Ascending aorta (tissue), 2 donors: ENCODE data around the gene UBE2R2. TPM values are rescaled to one million over a fixed set of nuclear protein-coding genes. Genes with fewer than 3 reads are reported as not detected.
"Not testable (repeated sequence)": the region's sequence is repeated elsewhere in the genome, so short reads cannot be mapped to it uniquely, and the experiment has no call there.

Experiments
- DNase-seq, 2 donors: peaks; one replicate each; pipeline ENCODE4 v3.0.0-alpha.2; 2019; ENCODE audit warnings: low spot score in 2 of 2
- H3K27ac ChIP-seq, 2 donors: fragments of 200-600 bp; sonication (generic); one replicate each; pipeline ENCODE4 v1.5.1; 2016 to 2017; ENCODE audit warnings: mild to moderate bottlenecking in 1 of 2
- H3K27me3 ChIP-seq: fragments of 200-600 bp; sonication (generic); one replicate; pipeline ENCODE4 v1.5.1; 2017
- H3K36me3 ChIP-seq, 2 donors: fragments of 200-600 bp; sonication (generic); one replicate each; pipeline ENCODE4 v1.5.1; 2016
- H3K4me1 ChIP-seq, 2 donors: fragments of 200-600 bp; sonication (generic); one replicate each; pipeline ENCODE4 v1.5.1; 2016 to 2017; ENCODE audit warnings: mild to moderate bottlenecking in 1 of 2
- H3K4me3 ChIP-seq, 2 donors: fragments of 200-600 bp; sonication (generic); one replicate each; pipeline ENCODE4 v1.5.1; 2016 to 2017; ENCODE audit warnings: mild to moderate bottlenecking in 1 of 2
- H3K9me3 ChIP-seq, 2 donors: fragments of 200-600 bp; sonication (generic); one replicate each; pipeline ENCODE4 v1.5.1; 2016
- intact Hi-C: fragments of 100-400 bp; cut with DNase I; formaldehyde crosslinking; loops from one replicate; pipeline ENCODE4 v1.15.1; 2023
- total RNA-seq: library from RNA; depleted of rRNA; stranded (reverse); fragments of >200 nt; gene quantifications from one replicate; pipeline ENCODE4 v1.1.0, GENCODE V29; 2016
- TF ChIP-seq, protein P1 (sequence below), 3 experiments: fragments of 200-600 bp in 2 of 3; fragments of 450-650 bp in 1 of 3; sonication (generic) in 2 of 3; IDR thresholded peaks; one replicate each; pipeline ENCODE4 v1.5.1; 2016 to 2019; ENCODE audit warnings: antibody characterized with exemption in 3 of 3, mild to moderate bottlenecking in 1 of 3, moderate library complexity in 1 of 3

Gene UBE2R2
- total RNA-seq, 1 donor from 2014 or later: 7.2 TPM

DNA sequence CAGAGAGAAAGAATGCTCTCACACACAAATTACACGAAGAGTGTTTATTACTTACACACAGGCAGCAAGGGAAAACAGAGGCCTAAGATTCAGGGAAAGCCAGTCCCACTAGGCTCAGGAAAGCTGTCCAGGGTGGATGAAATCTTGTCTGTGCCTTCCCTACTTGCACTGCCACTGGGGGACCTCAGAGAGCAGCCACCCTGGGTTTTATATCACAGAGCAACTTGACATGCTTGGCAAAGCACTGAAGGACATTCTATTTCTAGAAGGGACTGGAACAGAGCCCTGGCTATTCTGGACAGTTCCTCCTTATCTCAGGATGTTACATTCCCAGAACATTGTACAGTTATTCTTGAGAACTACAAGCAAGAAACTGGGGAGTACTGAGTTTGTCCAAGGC, 29.1 kb upstream of the UBE2R2 start:
- intact Hi-C loops: no loop called here
- TF ChIP-seq, protein P1, sequence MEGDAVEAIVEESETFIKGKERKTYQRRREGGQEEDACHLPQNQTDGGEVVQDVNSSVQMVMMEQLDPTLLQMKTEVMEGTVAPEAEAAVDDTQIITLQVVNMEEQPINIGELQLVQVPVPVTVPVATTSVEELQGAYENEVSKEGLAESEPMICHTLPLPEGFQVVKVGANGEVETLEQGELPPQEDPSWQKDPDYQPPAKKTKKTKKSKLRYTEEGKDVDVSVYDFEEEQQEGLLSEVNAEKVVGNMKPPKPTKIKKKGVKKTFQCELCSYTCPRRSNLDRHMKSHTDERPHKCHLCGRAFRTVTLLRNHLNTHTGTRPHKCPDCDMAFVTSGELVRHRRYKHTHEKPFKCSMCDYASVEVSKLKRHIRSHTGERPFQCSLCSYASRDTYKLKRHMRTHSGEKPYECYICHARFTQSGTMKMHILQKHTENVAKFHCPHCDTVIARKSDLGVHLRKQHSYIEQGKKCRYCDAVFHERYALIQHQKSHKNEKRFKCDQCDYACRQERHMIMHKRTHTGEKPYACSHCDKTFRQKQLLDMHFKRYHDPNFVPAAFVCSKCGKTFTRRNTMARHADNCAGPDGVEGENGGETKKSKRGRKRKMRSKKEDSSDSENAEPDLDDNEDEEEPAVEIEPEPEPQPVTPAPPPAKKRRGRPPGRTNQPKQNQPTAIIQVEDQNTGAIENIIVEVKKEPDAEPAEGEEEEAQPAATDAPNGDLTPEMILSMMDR (IDR thresholded peaks at IDR 0.05): no peak
- Histone ChIP-seq H3K27me3 (no peaks in the 10 kb centered on the region), H3K27ac (no peak overlapping the region), H3K4me1 (no peaks in the 10 kb centered on the region), H3K4me3 (no peak overlapping the region), H3K9me3 (no peaks in the 10 kb centered on the region), H3K36me3 (no peaks in the 10 kb centered on the region)
- no peak for DNase-seq

DNA sequence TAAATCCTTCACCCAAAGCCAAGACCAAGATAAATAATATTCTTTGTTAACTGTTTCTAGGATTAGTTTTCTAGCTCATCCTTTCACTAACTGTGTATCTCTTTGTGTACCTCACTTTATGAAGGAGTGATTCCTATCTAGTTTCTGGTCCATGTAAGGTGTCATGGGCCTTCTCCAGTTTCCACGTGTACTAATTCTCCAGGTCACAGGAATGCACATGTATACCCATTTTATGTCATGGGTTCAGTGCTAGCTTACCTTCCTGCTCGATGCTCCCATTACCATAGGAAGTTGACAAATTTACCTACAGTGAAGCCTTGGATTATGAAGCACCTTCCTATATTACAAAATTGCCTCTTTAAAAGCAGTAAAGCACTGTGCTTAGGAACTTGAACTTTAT, 27.5 kb upstream of the UBE2R2 start:
- H3K27ac ChIP-seq, H3K4me3 ChIP-seq, H3K9me3 ChIP-seq, intact Hi-C loops, H3K36me3 ChIP-seq, H3K27me3 ChIP-seq, DNase-seq, H3K4me1 ChIP-seq: not testable (repeated sequence)

DNA sequence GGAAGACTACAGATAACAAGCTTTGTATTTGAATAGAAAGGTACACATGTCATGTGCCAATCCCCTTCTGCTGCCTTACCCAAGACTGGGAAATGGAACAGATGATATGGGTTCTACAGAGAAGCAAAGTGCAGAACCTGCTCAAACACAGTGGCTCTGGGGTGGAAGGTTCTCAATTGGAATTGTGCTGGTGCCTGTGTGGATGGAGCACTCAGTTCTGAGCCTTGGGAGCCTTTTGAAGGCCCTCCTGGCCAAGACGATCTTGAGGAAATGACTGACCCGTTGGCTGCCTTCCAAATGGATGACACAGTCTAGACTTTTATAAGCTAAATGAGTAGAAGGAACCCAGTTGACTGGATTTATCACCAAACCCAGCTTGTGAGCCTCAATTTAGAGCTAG, 25.8 kb upstream of the UBE2R2 start:
- H3K27me3 ChIP-seq: no peaks in the 10 kb centered on the region
- no peaks in the 10 kb centered on the region for H3K9me3 ChIP-seq
- H3K36me3 ChIP-seq: no peaks in the 10 kb centered on the region
- TF ChIP-seq, protein P1 (IDR thresholded peaks at IDR 0.05): no peak
- H3K27ac ChIP-seq: no peak overlapping the region
- intact Hi-C loops: no loop called here
- no peak for DNase-seq
- no peak overlapping the region for H3K4me3 ChIP-seq
- H3K4me1 ChIP-seq: no peaks in the 10 kb centered on the region

DNA sequence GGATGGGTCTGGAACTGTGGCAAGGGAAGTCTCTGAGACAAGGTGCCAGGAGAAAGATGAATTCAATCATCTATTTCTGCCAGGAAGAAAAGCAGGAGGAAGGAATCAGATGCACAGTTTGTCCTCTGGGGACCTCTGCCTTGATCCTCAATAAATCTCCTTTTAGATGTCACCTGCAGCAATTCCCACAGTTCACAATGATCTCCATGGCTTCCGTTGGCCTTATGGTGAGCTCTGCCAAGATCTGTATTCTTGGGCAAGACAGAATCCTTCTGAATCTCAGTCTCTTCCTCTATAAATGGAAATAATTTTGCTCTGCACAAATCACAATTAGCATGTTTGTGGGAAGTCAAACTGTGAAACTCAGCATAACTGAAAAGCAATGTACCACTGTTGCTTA, 23.5 kb upstream of the UBE2R2 start:
- H3K27me3 ChIP-seq, H3K27ac ChIP-seq, DNase-seq, H3K9me3 ChIP-seq, intact Hi-C loops, H3K36me3 ChIP-seq, H3K4me3 ChIP-seq, H3K4me1 ChIP-seq: not testable (repeated sequence)

DNA sequence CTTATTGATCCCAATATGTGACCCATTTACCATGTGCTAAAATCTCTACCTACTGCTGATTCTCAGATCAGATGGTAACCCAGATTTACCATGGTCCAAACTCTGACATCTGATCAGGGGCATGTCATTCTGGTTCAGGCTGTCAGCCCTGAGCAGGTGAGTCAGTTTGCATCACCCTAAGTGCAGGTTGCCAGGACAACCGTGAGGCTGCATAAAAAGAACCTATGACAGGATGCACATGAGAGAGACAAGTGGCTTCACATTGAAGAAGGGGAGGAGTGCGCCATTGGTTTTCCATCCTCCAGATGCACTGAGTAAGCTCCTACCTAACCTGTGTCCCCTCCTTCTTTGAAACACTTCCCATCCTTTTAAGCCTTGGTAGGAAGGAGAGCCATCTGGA, 22.4 kb upstream of the UBE2R2 start:
- intact Hi-C loops: no loop called here

DNA sequence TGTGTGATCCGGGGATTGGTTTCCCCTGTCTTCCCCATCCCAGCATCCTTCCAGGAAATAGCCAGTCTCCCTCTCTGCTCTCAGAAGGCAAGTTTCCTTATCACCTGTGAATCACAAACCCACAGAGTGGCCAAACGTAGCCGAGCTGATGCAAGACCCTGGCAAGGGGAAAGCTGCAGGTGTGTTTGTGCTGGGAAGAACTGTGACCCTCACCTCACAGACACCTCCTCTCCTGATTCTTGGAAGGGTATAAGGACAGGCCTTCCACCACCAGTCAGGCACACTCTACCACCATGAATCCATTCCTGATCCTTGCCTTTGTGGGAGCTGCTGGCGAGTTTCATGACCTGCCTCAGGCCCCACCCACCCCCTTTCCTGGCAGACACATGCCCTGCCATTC, 21.7 kb upstream of the UBE2R2 start, which contains the start of gene PRSS3:
Gene PRSS3, plus strand, starts transcription at position 281 of the 400 bp plus-strand sequence. Its CDS starts 13 bp downstream, at position 294.
- Histone ChIP-seq H3K27me3 (no peaks in the 10 kb centered on the region), H3K36me3 (no peaks in the 10 kb centered on the region), H3K27ac (no peak within 1 kb of the TSS), H3K4me1 (no peaks in the 10 kb centered on the region), H3K9me3 (no peaks in the 10 kb centered on the region), H3K4me3 (no peak within 1 kb of the TSS)
- no peak for DNase-seq
- intact Hi-C loops: no loop called here
- TF ChIP-seq, protein P1 (IDR thresholded peaks at IDR 0.05): no peak

More for the DNA sequence above, 22.4 kb upstream of the UBE2R2 start:
- H3K4me3 ChIP-seq: no peak overlapping the region
- no peaks in the 10 kb centered on the region for H3K27me3 ChIP-seq
- no peaks in the 10 kb centered on the region for H3K36me3 ChIP-seq
- no peaks in the 10 kb centered on the region for H3K4me1 ChIP-seq
- TF ChIP-seq, protein P1 (IDR thresholded peaks at IDR 0.05): no peak
- DNase-seq: no peak
- H3K9me3 ChIP-seq: no peaks in the 10 kb centered on the region
- no peak overlapping the region for H3K27ac ChIP-seq

DNA sequence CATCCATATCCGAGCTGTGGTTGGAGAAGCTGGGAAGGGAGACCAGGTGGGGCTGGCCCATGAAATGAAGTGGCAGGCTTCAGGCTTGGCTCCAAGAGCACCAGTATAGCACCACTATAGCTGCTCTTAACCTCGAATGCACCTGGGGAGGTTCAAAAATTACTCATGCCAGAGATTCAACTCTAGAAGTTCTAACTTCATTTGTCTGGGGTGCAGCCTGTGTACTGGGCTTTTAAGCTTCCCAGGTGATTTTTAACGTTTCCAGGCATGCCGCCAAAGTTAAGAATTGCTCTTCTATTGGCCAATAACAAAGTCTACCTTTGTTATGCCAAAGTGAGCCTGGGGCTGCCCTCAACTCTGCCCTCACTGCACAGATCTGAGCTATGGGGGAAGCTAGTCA, 21.1 kb upstream of the UBE2R2 start:
- no peaks in the 10 kb centered on the region for H3K9me3 ChIP-seq
- intact Hi-C loops: no loop called here
- H3K36me3 ChIP-seq: no peaks in the 10 kb centered on the region
- TF ChIP-seq, protein P1 (IDR thresholded peaks at IDR 0.05): no peak
- H3K27ac ChIP-seq: no peak overlapping the region
- no peak overlapping the region for H3K4me3 ChIP-seq
- no peaks in the 10 kb centered on the region for H3K27me3 ChIP-seq
- DNase-seq: no peak
- H3K4me1 ChIP-seq: no peaks in the 10 kb centered on the region

DNA sequence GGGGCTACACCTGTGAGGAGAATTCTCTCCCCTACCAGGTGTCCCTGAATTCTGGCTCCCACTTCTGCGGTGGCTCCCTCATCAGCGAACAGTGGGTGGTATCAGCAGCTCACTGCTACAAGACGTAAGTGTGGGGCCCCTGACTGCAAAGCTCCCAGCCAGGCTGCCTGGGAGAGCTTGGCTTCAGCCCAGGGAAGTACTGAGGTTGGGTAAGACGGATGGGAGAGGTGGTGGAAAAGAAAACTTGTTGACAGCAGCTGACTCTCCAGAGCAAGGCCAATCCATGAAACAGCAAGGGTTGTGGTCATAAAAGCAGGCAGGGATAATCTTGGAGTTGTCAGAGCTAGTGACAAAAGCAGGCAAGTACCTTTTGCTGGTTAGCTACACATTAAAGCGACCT, 20.3 kb upstream of the UBE2R2 start:
- H3K27me3 ChIP-seq, H3K36me3 ChIP-seq, H3K27ac ChIP-seq, H3K4me1 ChIP-seq, H3K9me3 ChIP-seq, DNase-seq, H3K4me3 ChIP-seq, intact Hi-C loops: not testable (repeated sequence)
